Measurements from ENCODE around the gene P2RX1.
"Not testable (repeated sequence)": the region's sequence is repeated elsewhere in the genome, so short reads cannot be mapped to it uniquely, and the experiment has no call there.

P2RX1 gene

DNA sequence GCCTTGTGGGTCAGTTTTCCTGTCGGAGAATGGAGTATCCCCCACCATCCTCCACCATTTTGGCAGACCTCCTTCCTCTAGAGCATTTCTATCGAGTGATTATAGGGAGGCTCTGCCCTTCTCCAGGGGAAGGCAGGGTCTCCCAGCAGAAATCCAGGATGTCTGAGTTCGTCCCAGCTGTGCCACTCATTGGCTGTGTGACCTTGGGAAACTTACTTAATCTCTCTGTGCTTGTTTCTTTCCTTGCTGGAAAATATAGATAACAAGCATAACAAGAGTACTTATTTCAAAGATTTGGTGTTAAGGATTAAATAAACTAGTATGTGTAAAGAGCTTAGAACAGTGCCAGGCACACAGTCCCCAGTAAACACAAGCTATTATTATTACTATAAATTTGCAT is 33.2 kb upstream of the P2RX1 start:
- Histone ChIP-seq H2AFZ (ENCODE audit: low read length) (no peak overlapping the region), H4K20me1 (ENCODE audit: insufficient read depth, low read length) (0 out of 2 replicates have a peak, but pooled peaks cover 2% of the 10 kb centered on the region), H3K9me3 (replicated peaks; ENCODE audit: insufficient read depth, low read length) (no peaks in the 10 kb centered on the region), H3K36me3 (replicated peaks; ENCODE audit: insufficient read depth, low read length) (peaks cover 13% of the 10 kb centered on the region), H3K9ac (ENCODE audit: low read length) (no peak overlapping the region), H3K27me3 (replicated peaks; ENCODE audit: insufficient read depth, low read length) (no peaks in the 10 kb centered on the region), H3K9me2 (replicated peaks; ENCODE audit: insufficient read depth, low read length) (no peaks in the 10 kb centered on the region), H3K27ac (ENCODE audit: low read length) (no peak overlapping the region), H3F3A (ENCODE audit: insufficient read depth, low read length) (peaks cover 9% of the 10 kb centered on the region), H3K4me2 (ENCODE audit: low read depth, low read length) (no peak overlapping the region), H3K4me3 (ENCODE audit: low read length) (no peak overlapping the region), H3K79me2 (ENCODE audit: low read length) (peaks cover 36% of the 10 kb centered on the region), H3K4me1 (ENCODE audit: low read length) (no peaks in the 10 kb centered on the region)
- no peak for DNase-seq
- TF ChIP-seq, protein P1, sequence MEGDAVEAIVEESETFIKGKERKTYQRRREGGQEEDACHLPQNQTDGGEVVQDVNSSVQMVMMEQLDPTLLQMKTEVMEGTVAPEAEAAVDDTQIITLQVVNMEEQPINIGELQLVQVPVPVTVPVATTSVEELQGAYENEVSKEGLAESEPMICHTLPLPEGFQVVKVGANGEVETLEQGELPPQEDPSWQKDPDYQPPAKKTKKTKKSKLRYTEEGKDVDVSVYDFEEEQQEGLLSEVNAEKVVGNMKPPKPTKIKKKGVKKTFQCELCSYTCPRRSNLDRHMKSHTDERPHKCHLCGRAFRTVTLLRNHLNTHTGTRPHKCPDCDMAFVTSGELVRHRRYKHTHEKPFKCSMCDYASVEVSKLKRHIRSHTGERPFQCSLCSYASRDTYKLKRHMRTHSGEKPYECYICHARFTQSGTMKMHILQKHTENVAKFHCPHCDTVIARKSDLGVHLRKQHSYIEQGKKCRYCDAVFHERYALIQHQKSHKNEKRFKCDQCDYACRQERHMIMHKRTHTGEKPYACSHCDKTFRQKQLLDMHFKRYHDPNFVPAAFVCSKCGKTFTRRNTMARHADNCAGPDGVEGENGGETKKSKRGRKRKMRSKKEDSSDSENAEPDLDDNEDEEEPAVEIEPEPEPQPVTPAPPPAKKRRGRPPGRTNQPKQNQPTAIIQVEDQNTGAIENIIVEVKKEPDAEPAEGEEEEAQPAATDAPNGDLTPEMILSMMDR (IDR thresholded peaks at IDR 0.05; ENCODE audit: low read length), result no peak
- no peak for TF ChIP-seq EZH2 (optimal IDR thresholded peaks at IDR 0.05; ENCODE audit: low read depth, low read length)
- TF ChIP-seq EZH2phosphoT487 (IDR thresholded peaks at IDR 0.05; ENCODE audit: low read length), result no peak

DNA sequence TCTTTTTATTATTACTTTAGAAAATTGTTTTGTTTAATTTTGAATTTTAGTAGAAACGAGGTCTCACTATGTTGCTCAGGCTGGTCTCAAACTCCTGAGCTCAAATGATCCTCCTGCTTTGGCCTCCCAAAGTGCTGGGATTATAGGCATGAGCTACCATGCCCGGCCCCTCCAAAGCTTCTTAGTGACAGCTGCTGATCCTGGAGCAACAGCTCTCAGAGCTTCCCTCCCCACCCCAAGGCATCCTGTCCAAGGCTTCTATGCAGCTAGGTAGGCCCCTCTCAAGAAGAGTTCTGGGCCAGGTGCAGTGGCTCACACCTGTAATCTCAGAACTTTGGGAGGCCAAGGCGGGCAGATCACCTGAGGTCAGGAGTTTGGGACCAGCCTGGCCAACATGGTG is 32.3 kb upstream of the P2RX1 start:
- H3K27ac ChIP-seq (ENCODE audit: low read length); DNase-seq: not testable (repeated sequence)

GRCh38 chr17:3947318-3947810 is 31.1 kb upstream of the P2RX1 start:
- no peak overlapping the region for H3K27ac ChIP-seq (ENCODE audit: low read length)
- no peaks in the 10 kb centered on the region for H3K4me1 ChIP-seq (ENCODE audit: low read length)
- no peaks in the 10 kb centered on the region for H3K9me3 ChIP-seq (replicated peaks; ENCODE audit: insufficient read depth, low read length)
- no peak overlapping the region for H3K4me3 ChIP-seq (ENCODE audit: low read length)
- no peak overlapping the region for H3K9ac ChIP-seq (ENCODE audit: low read length)
- H3K79me2 ChIP-seq (ENCODE audit: low read length), result peaks cover 30% of the 10 kb centered on the region
- DNase-seq, result no peak
- peaks cover 9% of the 10 kb centered on the region for H3F3A ChIP-seq (ENCODE audit: insufficient read depth, low read length)
- H4K20me1 ChIP-seq (ENCODE audit: insufficient read depth, low read length), result 0 out of 2 replicates have a peak, but pooled peaks cover 2% of the 10 kb centered on the region
- H3K9me2 ChIP-seq (replicated peaks; ENCODE audit: insufficient read depth, low read length), result no peaks in the 10 kb centered on the region
- H3K4me2 ChIP-seq (ENCODE audit: low read depth, low read length), result no peak overlapping the region
- H3K27me3 ChIP-seq (replicated peaks; ENCODE audit: insufficient read depth, low read length), result no peaks in the 10 kb centered on the region
- TF ChIP-seq EZH2 (optimal IDR thresholded peaks at IDR 0.05; ENCODE audit: low read depth, low read length), result no peak
- no peak for TF ChIP-seq EZH2phosphoT487 (IDR thresholded peaks at IDR 0.05; ENCODE audit: low read length)
- TF ChIP-seq, protein P1 (IDR thresholded peaks at IDR 0.05; ENCODE audit: low read length), result no peak
- no peak overlapping the region for H2AFZ ChIP-seq (ENCODE audit: low read length)
- peaks cover 13% of the 10 kb centered on the region for H3K36me3 ChIP-seq (replicated peaks; ENCODE audit: insufficient read depth, low read length)

More for the DNA sequence above, 32.3 kb upstream of the P2RX1 start:
- H3K9me2 ChIP-seq (replicated peaks; ENCODE audit: insufficient read depth, low read length); H3K9me3 ChIP-seq (replicated peaks; ENCODE audit: insufficient read depth, low read length); H3K4me2 ChIP-seq (ENCODE audit: low read depth, low read length); H3K4me1 ChIP-seq (ENCODE audit: low read length); H2AFZ ChIP-seq (ENCODE audit: low read length); H4K20me1 ChIP-seq (ENCODE audit: insufficient read depth, low read length); H3K27me3 ChIP-seq (replicated peaks; ENCODE audit: insufficient read depth, low read length); H3K9ac ChIP-seq (ENCODE audit: low read length); H3K4me3 ChIP-seq (ENCODE audit: low read length); H3F3A ChIP-seq (ENCODE audit: insufficient read depth, low read length): not testable (repeated sequence)
- Histone ChIP-seq H3K36me3 (replicated peaks; ENCODE audit: insufficient read depth, low read length) (peaks cover 13% of the 10 kb centered on the region), H3K79me2 (ENCODE audit: low read length) (peaks cover 35% of the 10 kb centered on the region)

DNA sequence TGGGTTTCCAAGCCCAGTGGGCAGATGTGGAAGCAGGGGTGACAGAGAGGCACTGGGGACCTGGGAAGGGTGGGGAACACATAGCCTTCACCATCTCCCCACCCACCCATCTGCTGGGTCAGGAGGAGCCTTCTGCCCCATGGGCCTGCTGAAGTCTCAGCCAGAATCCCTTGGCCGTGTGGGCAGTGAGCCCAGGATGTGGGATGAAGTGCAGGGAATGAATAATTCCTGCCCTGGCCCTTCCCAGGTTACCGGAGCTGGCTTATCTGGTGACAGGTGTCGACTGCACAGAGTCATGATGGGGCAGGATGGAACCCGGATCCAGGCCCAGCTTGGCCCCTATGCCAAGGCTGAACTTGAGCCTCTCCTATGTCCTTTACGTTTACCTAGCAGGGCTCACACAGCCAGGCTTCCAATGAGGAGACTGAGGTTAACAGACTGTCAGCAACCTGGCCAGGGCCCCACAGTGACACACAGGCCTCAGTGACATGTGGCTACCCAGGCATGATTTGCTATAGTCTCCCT is 30.5 kb upstream of the P2RX1 start:
- H2AFZ ChIP-seq (ENCODE audit: low read length), result no peak overlapping the region
- H3F3A ChIP-seq (ENCODE audit: insufficient read depth, low read length), result peaks cover 9% of the 10 kb centered on the region
- H3K9ac ChIP-seq (ENCODE audit: low read length), result no peak overlapping the region
- H3K4me3 ChIP-seq (ENCODE audit: low read length), result no peak overlapping the region
- DNase-seq, result no peak
- no peak overlapping the region for H3K4me2 ChIP-seq (ENCODE audit: low read depth, low read length)
- 0 out of 2 replicates have a peak, but pooled peaks cover 2% of the 10 kb centered on the region for H4K20me1 ChIP-seq (ENCODE audit: insufficient read depth, low read length)
- H3K4me1 ChIP-seq (ENCODE audit: low read length), result no peaks in the 10 kb centered on the region
- peaks cover 18% of the 10 kb centered on the region for H3K36me3 ChIP-seq (replicated peaks; ENCODE audit: insufficient read depth, low read length)
- no peaks in the 10 kb centered on the region for H3K9me2 ChIP-seq (replicated peaks; ENCODE audit: insufficient read depth, low read length)
- peaks cover 27% of the 10 kb centered on the region for H3K79me2 ChIP-seq (ENCODE audit: low read length)
- no peaks in the 10 kb centered on the region for H3K9me3 ChIP-seq (replicated peaks; ENCODE audit: insufficient read depth, low read length)
- TF ChIP-seq, protein P1 (IDR thresholded peaks at IDR 0.05; ENCODE audit: low read length), result no peak
- TF ChIP-seq EZH2 (optimal IDR thresholded peaks at IDR 0.05; ENCODE audit: low read depth, low read length) (no peak), EZH2phosphoT487 (IDR thresholded peaks at IDR 0.05; ENCODE audit: low read length) (no peak)
- no peaks in the 10 kb centered on the region for H3K27me3 ChIP-seq (replicated peaks; ENCODE audit: insufficient read depth, low read length)
- no peak overlapping the region for H3K27ac ChIP-seq (ENCODE audit: low read length)

Data from MM.1S (cell line).